PC-9 (cell line): ENCODE results near the gene HKDC1. TPM values are rescaled to one million over a fixed set of nuclear protein-coding genes. Genes with fewer than 3 reads are reported as not detected.
"Not testable (repeated sequence)": the region's sequence is repeated elsewhere in the genome, so short reads cannot be mapped to it uniquely, and the experiment has no call there.

Source experiments
- BruUV-seq: library from RNA; stranded (reverse); fragments of 400-500 nt; replicated peaks from 2 replicates; lab custom pipeline; 2021; lab: Mats Ljungman, UMichigan
- CTCF ChIA-PET: fragments of 300-600 bp; sonication (Branson Sonifier 250); formaldehyde crosslinking; loops from one replicate; lab custom pipeline; 2022; ENCODE audit warnings: antibody characterized with exemption; lab: Charles Lee
- POLR2A ChIA-PET: fragments of 300-600 bp; sonication (Branson Sonifier 250); formaldehyde crosslinking; loops from one replicate; lab custom pipeline; 2022; ENCODE audit warnings: antibody characterized with exemption; ENCODE audit not compliant: unreplicated experiment; lab: Charles Lee
- DNase-seq, 2 experiments: peaks; one replicate each; pipeline versions ENCODE4 v3.0.0 to v3.0.0-alpha.2; 2015 to 2022; ENCODE audit warnings: mixed read lengths in 1 of 2
- H2AFZ ChIP-seq: fragments of 200-600 bp; sonication (generic); 2 replicates; pipeline ENCODE4 v1.8.1; 2017; ENCODE audit warnings: antibody characterized with exemption
- H3F3A ChIP-seq: fragments of 200-600 bp; sonication (generic); 2 replicates; pipeline ENCODE4 v1.8.1; 2017; ENCODE audit warnings: antibody characterized with exemption, mild to moderate bottlenecking, low read depth; ENCODE audit not compliant: insufficient read depth
- H3K27ac ChIP-seq: fragments of 200-600 bp; sonication (generic); 2 replicates; pipeline ENCODE4 v1.6.1; 2016; ENCODE audit warnings: mixed run types
- H3K27me3 ChIP-seq: fragments of 200-600 bp; sonication (generic); 2 replicates; pipeline ENCODE4 v1.6.1; 2016; ENCODE audit warnings: low read depth, mixed run types; ENCODE audit not compliant: insufficient read depth
- H3K36me3 ChIP-seq: fragments of 200-600 bp; sonication (generic); 2 replicates; pipeline ENCODE4 v1.6.1; 2016; ENCODE audit warnings: low read depth, mixed run types
- H3K4me1 ChIP-seq: fragments of 200-600 bp; sonication (generic); replicated peaks from 2 replicates; pipeline ENCODE4 v1.6.1; 2016; ENCODE audit warnings: mixed run types; ENCODE audit not compliant: insufficient read depth
- H3K4me2 ChIP-seq: fragments of 200-600 bp; sonication (generic); 2 replicates; pipeline ENCODE4 v1.6.1; 2017; ENCODE audit warnings: mixed run types
- H3K4me3 ChIP-seq: fragments of 200-600 bp; sonication (generic); 2 replicates; pipeline ENCODE4 v1.6.1; 2016; ENCODE audit warnings: mixed run types
- H3K79me2 ChIP-seq: fragments of 200-600 bp; sonication (generic); 2 replicates; pipeline ENCODE4 v1.6.1; 2017; ENCODE audit warnings: low read depth, mixed run types
- H3K9me2 ChIP-seq: fragments of 200-600 bp; sonication (generic); 2 replicates; pipeline ENCODE4 v1.8.1; 2017; ENCODE audit warnings: mild to moderate bottlenecking; ENCODE audit not compliant: insufficient read depth
- H3K9me3 ChIP-seq: fragments of 200-600 bp; sonication (generic); 2 replicates; pipeline ENCODE4 v1.8.1; 2016; ENCODE audit warnings: low read depth; ENCODE audit not compliant: insufficient read depth
- H4K20me1 ChIP-seq: fragments of 200-600 bp; sonication (generic); 2 replicates; pipeline ENCODE4 v1.8.1; 2017; ENCODE audit not compliant: insufficient read depth
- EZH2 ChIP-seq: fragments of 200-600 bp; sonication (generic); IDR thresholded peaks from 2 replicates; pipeline ENCODE4 v1.8.0; 2017; ENCODE audit warnings: antibody characterized with exemption, low read depth
- intact Hi-C: fragments of 100-400 bp; cut with micrococcal nuclease; formaldehyde crosslinking; loops from one replicate; pipeline ENCODE4 v1.10.0; 2022; ENCODE audit not compliant: unreplicated experiment
- total RNA-seq: library from RNA; stranded (reverse); gene quantifications from 2 replicates; pipeline ENCODE4 v1.2.3, GENCODE V29; 2021
- TF ChIP-seq, protein P1 (sequence below): fragments of 200-600 bp; sonication (generic); conservative IDR thresholded peaks from 2 replicates; pipeline ENCODE4 v1.6.1; 2017; ENCODE audit warnings: mixed run types, antibody characterized with exemption, mild to moderate bottlenecking, moderate library complexity

The HKDC1 gene
- total RNA-seq, 1 experiment from 2014 or later = 173 TPM

- H2AFZ ChIP-seq = no peak within 1 kb of the TSS
- CTCF ChIA-PET = interaction anchor here (1.4 kb wide), 1 partner anchor 11 kb away, joined by 8 read pairs; no protein-coding TSS in a partner anchor
- H3K4me2 ChIP-seq = no peak within 1 kb of the TSS
- BruUV-seq = no TSS peak
- intact Hi-C loops = no loop called here
- POLR2A ChIA-PET = interaction anchor here (0.7 kb wide), 1 partner anchor 84 kb away, joined by 3 read pairs; no protein-coding TSS in a partner anchor
- no peaks in the 10 kb centered on the region for H3K9me2 ChIP-seq
- H3K4me1 ChIP-seq = no peaks in the 10 kb centered on the region
- no peak for DNase-seq
- TF ChIP-seq EZH2 = no peak
- TF ChIP-seq, protein P1, sequence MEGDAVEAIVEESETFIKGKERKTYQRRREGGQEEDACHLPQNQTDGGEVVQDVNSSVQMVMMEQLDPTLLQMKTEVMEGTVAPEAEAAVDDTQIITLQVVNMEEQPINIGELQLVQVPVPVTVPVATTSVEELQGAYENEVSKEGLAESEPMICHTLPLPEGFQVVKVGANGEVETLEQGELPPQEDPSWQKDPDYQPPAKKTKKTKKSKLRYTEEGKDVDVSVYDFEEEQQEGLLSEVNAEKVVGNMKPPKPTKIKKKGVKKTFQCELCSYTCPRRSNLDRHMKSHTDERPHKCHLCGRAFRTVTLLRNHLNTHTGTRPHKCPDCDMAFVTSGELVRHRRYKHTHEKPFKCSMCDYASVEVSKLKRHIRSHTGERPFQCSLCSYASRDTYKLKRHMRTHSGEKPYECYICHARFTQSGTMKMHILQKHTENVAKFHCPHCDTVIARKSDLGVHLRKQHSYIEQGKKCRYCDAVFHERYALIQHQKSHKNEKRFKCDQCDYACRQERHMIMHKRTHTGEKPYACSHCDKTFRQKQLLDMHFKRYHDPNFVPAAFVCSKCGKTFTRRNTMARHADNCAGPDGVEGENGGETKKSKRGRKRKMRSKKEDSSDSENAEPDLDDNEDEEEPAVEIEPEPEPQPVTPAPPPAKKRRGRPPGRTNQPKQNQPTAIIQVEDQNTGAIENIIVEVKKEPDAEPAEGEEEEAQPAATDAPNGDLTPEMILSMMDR = no peak
- 0 out of 2 replicates have a peak, but pooled peaks cover 4% of the 10 kb centered on the region for H3K9me3 ChIP-seq
- no peaks in the 10 kb centered on the region for H3K27me3 ChIP-seq
- H3K79me2 ChIP-seq = no peaks in the 10 kb centered on the region
- H3K4me3 ChIP-seq = no peak within 1 kb of the TSS
- no peaks in the 10 kb centered on the region for H4K20me1 ChIP-seq
- no peak within 1 kb of the TSS for H3K27ac ChIP-seq
- H3F3A ChIP-seq = no peaks in the 10 kb centered on the region
- no peaks in the 10 kb centered on the region for H3K36me3 ChIP-seq
Measured at GRCh38 chr10:69278446-69278963, 58.4 kb downstream of the HKDC1 start, which contains the start of gene HK1. Gene HK1 (plus strand): TSS chr10:69278496.

- Histone ChIP-seq H3F3A (no peaks in the 10 kb centered on the region), H3K36me3 (no peaks in the 10 kb centered on the region), H3K27ac (no peak overlapping the region), H3K9me3 (0 out of 2 replicates have a peak, but pooled peaks cover 4% of the 10 kb centered on the region), H3K79me2 (no peaks in the 10 kb centered on the region), H3K4me2 (no peak overlapping the region), H3K9me2 (no peaks in the 10 kb centered on the region), H3K4me3 (no peak overlapping the region), H2AFZ (no peak overlapping the region), H3K27me3 (no peaks in the 10 kb centered on the region), H4K20me1 (no peaks in the 10 kb centered on the region), H3K4me1 (no peaks in the 10 kb centered on the region)
- TF ChIP-seq, protein P1 = no peak
- TF ChIP-seq EZH2 = no peak
- intact Hi-C loops = no loop called here
- CTCF ChIA-PET = interaction anchor here (1.4 kb wide), 1 partner anchor 12 kb away, joined by 8 read pairs; no protein-coding TSS in a partner anchor
- DNase-seq = no peak
- no TSS peak for BruUV-seq
- POLR2A ChIA-PET = no interaction called here
Measured at GRCh38 chr10:69279110-69279509, 59.0 kb downstream of the HKDC1 start.

DNA sequence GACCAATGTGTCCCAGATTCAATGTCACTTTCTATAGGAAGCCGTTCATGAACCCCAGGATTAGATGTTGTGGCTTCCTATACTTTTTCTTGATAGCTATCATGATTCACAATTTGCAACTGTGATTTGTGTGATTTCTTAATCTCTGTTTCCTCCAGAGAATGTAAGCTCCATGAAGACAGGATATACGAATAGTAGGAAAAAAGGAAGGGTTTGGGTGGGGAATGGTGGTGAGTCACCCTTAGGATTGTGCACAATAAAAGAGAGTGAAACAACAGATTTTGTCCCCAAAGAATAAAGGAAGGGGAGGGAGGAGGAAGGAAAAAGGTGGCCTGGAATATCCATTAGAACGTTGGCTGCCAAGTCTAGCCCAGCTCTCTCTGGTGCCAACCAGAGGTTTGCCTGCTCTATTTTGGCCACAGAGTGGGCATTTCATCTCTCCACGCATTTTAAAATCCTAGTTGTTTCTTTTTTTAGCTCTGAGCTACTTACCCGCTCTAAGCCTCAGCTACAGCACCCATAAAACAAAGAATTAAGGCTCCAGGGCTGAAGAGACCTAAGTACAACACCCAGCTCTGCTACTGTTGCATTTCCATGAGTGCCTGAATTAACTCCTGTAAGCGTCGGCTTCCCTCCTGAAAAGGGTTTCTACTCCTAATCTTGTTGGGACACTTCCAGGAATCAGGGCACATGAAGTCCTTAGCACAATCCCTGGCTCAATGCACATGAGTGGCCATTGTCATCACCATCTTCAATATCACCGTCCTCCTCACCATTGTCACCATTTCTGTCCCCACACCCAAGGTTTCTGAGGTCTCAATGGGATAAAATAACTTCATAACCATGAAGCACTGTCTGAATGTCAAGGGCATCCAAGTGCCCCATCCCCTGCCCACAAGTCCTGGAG lies 61.6 kb downstream of the HKDC1 start:
- no peaks in the 10 kb centered on the region for H3K79me2 ChIP-seq
- DNase-seq = no peak
- H3K4me1 ChIP-seq = no peaks in the 10 kb centered on the region
- ChIA-PET POLR2A (no interaction called here), CTCF (no interaction called here)
- H2AFZ ChIP-seq = no peak overlapping the region
- H3K4me3 ChIP-seq = no peak overlapping the region
- no peak overlapping the region for H3K27ac ChIP-seq
- H3K4me2 ChIP-seq = no peak overlapping the region
- no peaks in the 10 kb centered on the region for H3K9me2 ChIP-seq
- no TSS peak for BruUV-seq
- no peak for TF ChIP-seq EZH2
- TF ChIP-seq, protein P1 = no peak
- intact Hi-C loops = no loop called here
- no peaks in the 10 kb centered on the region for H3K27me3 ChIP-seq
- H3K9me3 ChIP-seq = 0 out of 2 replicates have a peak, but pooled peaks cover 4% of the 10 kb centered on the region
- no peaks in the 10 kb centered on the region for H3K36me3 ChIP-seq
- no peaks in the 10 kb centered on the region for H4K20me1 ChIP-seq
- no peaks in the 10 kb centered on the region for H3F3A ChIP-seq

DNA sequence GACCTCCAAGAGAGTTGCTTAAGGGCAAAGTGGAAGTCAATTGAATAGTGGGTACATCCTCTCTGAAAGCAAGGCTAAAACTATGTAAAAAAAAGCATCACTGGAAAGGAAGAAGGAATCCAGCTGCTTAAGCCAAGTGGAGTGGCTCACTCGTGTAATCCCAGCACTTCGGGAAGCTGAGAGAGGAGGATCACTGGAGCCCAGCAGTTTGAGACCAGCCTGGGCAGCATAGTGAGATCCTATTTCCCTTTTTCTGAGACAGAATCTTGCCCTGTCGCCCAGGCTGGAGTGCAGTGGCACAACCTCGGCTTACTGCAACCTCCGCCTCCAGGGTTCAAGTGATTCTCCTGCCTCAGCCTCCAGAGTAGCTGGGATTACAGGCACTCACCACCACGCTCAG lies 64.3 kb downstream of the HKDC1 start:
- CTCF ChIA-PET, H3K79me2 ChIP-seq, POLR2A ChIA-PET, H3K9me3 ChIP-seq, BruUV-seq, intact Hi-C loops, H3K4me2 ChIP-seq, H3F3A ChIP-seq, H3K36me3 ChIP-seq, DNase-seq, H3K4me3 ChIP-seq, H3K9me2 ChIP-seq, H3K27ac ChIP-seq, H3K27me3 ChIP-seq, H3K4me1 ChIP-seq, H4K20me1 ChIP-seq, H2AFZ ChIP-seq: not testable (repeated sequence)
